Measurements from ENCODE around the gene SIGLEC8. TPM values are rescaled to one million over a fixed set of nuclear protein-coding genes. Genes with fewer than 3 reads are reported as not detected.

Gene SIGLEC8
- total and polyA plus RNA-seq, 2 of the 8 experiments (the other 6 are each of a cell fraction or from before 2014, with no cell fraction given), result not detected

DNA sequence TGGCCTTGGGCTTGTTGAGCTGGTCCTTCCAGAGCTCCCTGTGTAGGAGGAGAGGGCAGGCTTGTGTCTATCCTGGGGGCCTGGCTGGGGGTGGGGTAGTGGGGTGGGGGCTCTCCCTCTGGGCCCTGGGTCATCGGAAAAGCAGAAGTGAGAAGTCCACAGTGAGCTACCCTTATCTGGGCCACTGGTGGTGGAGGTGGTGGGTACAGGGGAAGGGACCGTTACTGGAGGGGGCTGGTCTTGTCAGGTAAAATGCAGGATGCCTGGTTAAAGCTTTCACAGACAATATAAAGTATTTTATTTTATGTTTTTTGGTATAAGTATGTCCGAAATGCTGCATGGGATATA is 40.5 kb downstream of the SIGLEC8 start:
- no peak overlapping the region for H2BK5ac ChIP-seq (ENCODE audit: low read depth, low read length)
- no peak overlapping the region for H2BK12ac ChIP-seq (ENCODE audit: low read depth, low read length)
- FAIRE-seq (no peak), DNase-seq (ENCODE audit: low read depth in 1 of 2, low spot score in 2 of 2) (no peak)
- H4K5ac ChIP-seq (ENCODE audit: insufficient read length, low read depth, low read length), result no peak overlapping the region
- H3K27ac ChIP-seq (ENCODE audit: low read depth, low read length), result no peak overlapping the region
- H3K9ac ChIP-seq (replicated peaks in 1 of 4; ENCODE audit: extremely low read depth in 1 of 4, low read depth in 3 of 4, low read length in 3 of 4), result no peak overlapping the region
- no peaks in the 10 kb centered on the region for H4K20me1 ChIP-seq (replicated peaks in 1 of 2; ENCODE audit: control insufficient read depth in 1 of 2, insufficient read depth in 2 of 2, low read length in 2 of 2)
- no peaks in the 10 kb centered on the region for H3K79me2 ChIP-seq (ENCODE audit: control insufficient read depth in 1 of 2, insufficient read depth in 2 of 2, low read length in 2 of 2)
- no peak overlapping the region for H3K4me2 ChIP-seq (ENCODE audit: insufficient read depth in 1 of 2, low read depth in 2 of 2, low read length in 2 of 2)
- no peak overlapping the region for H2BK15ac ChIP-seq (ENCODE audit: low read length)
- H3K4me3 ChIP-seq (ENCODE audit: extremely low read depth in 1 of 4, insufficient read depth in 2 of 4, low read depth in 3 of 4, low read length in 4 of 4), result no peak overlapping the region
- H2BK120ac ChIP-seq (replicated peaks; ENCODE audit: low read depth, low read length), result no peak overlapping the region
- H3K14ac ChIP-seq (ENCODE audit: insufficient read length), result no peak overlapping the region
- no peaks in the 10 kb centered on the region for H3K79me1 ChIP-seq (ENCODE audit: low read depth, low read length)
- H3K56ac ChIP-seq (replicated peaks; ENCODE audit: insufficient read length, low read depth, low read length), result no peak overlapping the region
- no peak overlapping the region for H2AK5ac ChIP-seq (ENCODE audit: low read depth, low read length)
- ChIA-PET CTCF (ENCODE audit: partially characterized antibody) (interaction anchor here (0.6 to 6.7 kb wide), 12 partner anchors 7 to 286 kb away, joined by 3 to 58 read pairs (median 4); partner anchors contain the start of gene NKG7), POLR2A (ENCODE audit: partially characterized antibody) (interaction anchor here (0.6 to 2.0 kb wide), 3 partner anchors 9 to 487 kb away, joined by 3 to 9 read pairs (median 4); no protein-coding TSS in a partner anchor)
- peaks cover 1% of the 10 kb centered on the region; the same call in 1 of the 2 replicates for H3K23me2 ChIP-seq (ENCODE audit: low read depth, low read length)
- H2AFZ ChIP-seq (ENCODE audit: low read length), result no peak overlapping the region
- no peak overlapping the region for H3K18ac ChIP-seq (ENCODE audit: extremely low read depth, low read length)
- no peaks in the 10 kb centered on the region for H3K9me3 ChIP-seq (ENCODE audit: insufficient read depth in 2 of 2, low read depth in 1 of 2, low read length in 1 of 2)
- H4K91ac ChIP-seq (replicated peaks; ENCODE audit: insufficient read length, low read length), result no peak overlapping the region
- H3K4me1 ChIP-seq (replicated peaks in 1 of 4; ENCODE audit: control insufficient read depth in 3 of 4, insufficient read depth in 4 of 4, low read length in 3 of 4), result peaks cover 0 to 11% (median 3%) of the 10 kb centered on the region in 4 experiments; a peak in 2 of 7 replicates
- H3K36me3 ChIP-seq (ENCODE audit: control insufficient read depth in 2 of 4, insufficient read depth in 4 of 4, low read length in 3 of 4), result no peaks in the 10 kb centered on the region
- no peak overlapping the region for H2BK20ac ChIP-seq (ENCODE audit: low read length)
- no peak overlapping the region for H4K8ac ChIP-seq (ENCODE audit: extremely low read depth, insufficient read depth, low read length)
- peaks cover 0 to 5% (median 2%) of the 10 kb centered on the region in 4 experiments; a peak in 3 of 7 replicates for H3K27me3 ChIP-seq (replicated peaks in 1 of 4; ENCODE audit: control insufficient read depth in 3 of 4, extremely low read depth in 1 of 4, insufficient read depth in 3 of 4, low read length in 3 of 4)
- no peak overlapping the region for H3K4ac ChIP-seq (replicated peaks; ENCODE audit: insufficient read length, low read depth, low read length)
- 79% methylated on average over 2 of the region's 3 CpGs; no CpG with 5 or more reads in 1 of the 2 experiments for WGBS, 2 experiments (ENCODE audit: extremely low coverage in 1 of 2, insufficient coverage in 1 of 2, insufficient read length in 1 of 2, insufficient replicate concordance in 2 of 2, low coverage in 1 of 2, low lambda C conversion rate in 2 of 2, missing lambda C conversion rate in 1 of 2)
- no peak overlapping the region for H3K23ac ChIP-seq (ENCODE audit: insufficient read length)
- TF ChIP-seq E2F6 (IDR thresholded peaks at IDR 0.05), result no peak
- TF ChIP-seq, protein P1, sequence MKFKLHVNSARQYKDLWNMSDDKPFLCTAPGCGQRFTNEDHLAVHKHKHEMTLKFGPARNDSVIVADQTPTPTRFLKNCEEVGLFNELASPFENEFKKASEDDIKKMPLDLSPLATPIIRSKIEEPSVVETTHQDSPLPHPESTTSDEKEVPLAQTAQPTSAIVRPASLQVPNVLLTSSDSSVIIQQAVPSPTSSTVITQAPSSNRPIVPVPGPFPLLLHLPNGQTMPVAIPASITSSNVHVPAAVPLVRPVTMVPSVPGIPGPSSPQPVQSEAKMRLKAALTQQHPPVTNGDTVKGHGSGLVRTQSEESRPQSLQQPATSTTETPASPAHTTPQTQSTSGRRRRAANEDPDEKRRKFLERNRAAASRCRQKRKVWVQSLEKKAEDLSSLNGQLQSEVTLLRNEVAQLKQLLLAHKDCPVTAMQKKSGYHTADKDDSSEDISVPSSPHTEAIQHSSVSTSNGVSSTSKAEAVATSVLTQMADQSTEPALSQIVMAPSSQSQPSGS (IDR thresholded peaks at IDR 0.05; ENCODE audit: low read length), result no peak
- TF ChIP-seq SRF (IDR thresholded peaks at IDR 0.05; ENCODE audit: low read depth, low read length), result no peak
- TF ChIP-seq TBP (IDR thresholded peaks at IDR 0.05; ENCODE audit: low read depth, low read length), result no peak
- TF ChIP-seq BACH1 (IDR thresholded peaks at IDR 0.05; ENCODE audit: low read length), result no peak
- no peak for TF ChIP-seq TEAD4 (IDR thresholded peaks at IDR 0.05; ENCODE audit: low read depth, low read length)
- no peak for TF ChIP-seq CHD2 (IDR thresholded peaks at IDR 0.05; ENCODE audit: low read length)
- TF ChIP-seq BCL11A (IDR thresholded peaks at IDR 0.05; ENCODE audit: low read depth in 2 of 2, low read length in 2 of 2), result no peak
- no peak for TF ChIP-seq RAD21 (IDR thresholded peaks at IDR 0.05 in 1 of 2, conservative IDR thresholded peaks at IDR 0.05 in 1 of 2; ENCODE audit: low read depth in 2 of 2, low read length in 2 of 2)
- TF ChIP-seq YY1 (IDR thresholded peaks at IDR 0.05; ENCODE audit: low read depth, low read length), result no peak
- TF ChIP-seq TAF1 (IDR thresholded peaks at IDR 0.05; ENCODE audit: low read depth, low read length), result no peak
- TF ChIP-seq KDM4A (IDR thresholded peaks at IDR 0.05; ENCODE audit: low read depth, low read length, severe bottlenecking), result no peak

All from H1 (cell line).